ENCODE measurements around the gene TTC3. TPM values are rescaled to one million over a fixed set of nuclear protein-coding genes. Genes with fewer than 3 reads are reported as not detected.

The TTC3 gene
- total RNA-seq, 1 experiment from 2014 or later = 29.0 TPM

DNA sequence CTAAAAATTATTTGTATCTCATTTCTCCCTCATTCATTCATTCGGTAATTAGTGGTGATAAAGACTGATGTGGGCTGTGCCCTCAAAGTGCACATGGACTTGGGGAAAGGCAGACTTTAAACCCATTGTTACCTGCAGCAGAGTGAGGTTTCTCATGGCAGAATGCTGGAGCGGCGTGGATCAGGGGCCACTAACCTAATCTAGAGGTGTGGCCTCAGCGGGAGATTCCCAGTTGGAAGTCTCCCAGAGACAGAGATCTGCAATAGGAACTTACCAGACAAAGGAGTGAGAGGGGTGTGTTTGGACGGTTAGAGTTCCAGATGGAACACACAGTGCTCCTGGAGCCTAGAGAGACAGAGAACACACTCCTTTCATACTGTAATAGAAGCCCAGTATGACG is 120.6 kb downstream of the TTC3 start (continued):
- TF ChIP-seq, protein P1, sequence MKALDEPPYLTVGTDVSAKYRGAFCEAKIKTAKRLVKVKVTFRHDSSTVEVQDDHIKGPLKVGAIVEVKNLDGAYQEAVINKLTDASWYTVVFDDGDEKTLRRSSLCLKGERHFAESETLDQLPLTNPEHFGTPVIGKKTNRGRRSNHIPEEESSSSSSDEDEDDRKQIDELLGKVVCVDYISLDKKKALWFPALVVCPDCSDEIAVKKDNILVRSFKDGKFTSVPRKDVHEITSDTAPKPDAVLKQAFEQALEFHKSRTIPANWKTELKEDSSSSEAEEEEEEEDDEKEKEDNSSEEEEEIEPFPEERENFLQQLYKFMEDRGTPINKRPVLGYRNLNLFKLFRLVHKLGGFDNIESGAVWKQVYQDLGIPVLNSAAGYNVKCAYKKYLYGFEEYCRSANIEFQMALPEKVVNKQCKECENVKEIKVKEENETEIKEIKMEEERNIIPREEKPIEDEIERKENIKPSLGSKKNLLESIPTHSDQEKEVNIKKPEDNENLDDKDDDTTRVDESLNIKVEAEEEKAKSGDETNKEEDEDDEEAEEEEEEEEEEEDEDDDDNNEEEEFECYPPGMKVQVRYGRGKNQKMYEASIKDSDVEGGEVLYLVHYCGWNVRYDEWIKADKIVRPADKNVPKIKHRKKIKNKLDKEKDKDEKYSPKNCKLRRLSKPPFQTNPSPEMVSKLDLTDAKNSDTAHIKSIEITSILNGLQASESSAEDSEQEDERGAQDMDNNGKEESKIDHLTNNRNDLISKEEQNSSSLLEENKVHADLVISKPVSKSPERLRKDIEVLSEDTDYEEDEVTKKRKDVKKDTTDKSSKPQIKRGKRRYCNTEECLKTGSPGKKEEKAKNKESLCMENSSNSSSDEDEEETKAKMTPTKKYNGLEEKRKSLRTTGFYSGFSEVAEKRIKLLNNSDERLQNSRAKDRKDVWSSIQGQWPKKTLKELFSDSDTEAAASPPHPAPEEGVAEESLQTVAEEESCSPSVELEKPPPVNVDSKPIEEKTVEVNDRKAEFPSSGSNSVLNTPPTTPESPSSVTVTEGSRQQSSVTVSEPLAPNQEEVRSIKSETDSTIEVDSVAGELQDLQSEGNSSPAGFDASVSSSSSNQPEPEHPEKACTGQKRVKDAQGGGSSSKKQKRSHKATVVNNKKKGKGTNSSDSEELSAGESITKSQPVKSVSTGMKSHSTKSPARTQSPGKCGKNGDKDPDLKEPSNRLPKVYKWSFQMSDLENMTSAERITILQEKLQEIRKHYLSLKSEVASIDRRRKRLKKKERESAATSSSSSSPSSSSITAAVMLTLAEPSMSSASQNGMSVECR (CRISPR knock-in tag; IDR thresholded peaks at IDR 0.05; ENCODE audit: borderline replicate concordance) = no peak
- no peak for TF ChIP-seq MAX (CRISPR knock-in tag; IDR thresholded peaks at IDR 0.05)

- ATAC-seq = no peak
- H3K4me3 Mint-ChIP-seq = no peak overlapping the region
- H3K27ac Mint-ChIP-seq = no peak overlapping the region
- CTCF ChIA-PET = no interaction called here
- POLR2A ChIA-PET = no interaction called here
- H3K4me1 Mint-ChIP-seq = peaks cover 14% of the 10 kb centered on the region
- DNase-seq (ENCODE audit: low spot score) = no peak
- peaks cover 4% of the 10 kb centered on the region; the same call in 1 of the 2 replicates for H3K36me3 Mint-ChIP-seq
- TF ChIP-seq USF1 (CRISPR knock-in tag; IDR thresholded peaks at IDR 0.05) = no peak
- TF ChIP-seq, protein P2, sequence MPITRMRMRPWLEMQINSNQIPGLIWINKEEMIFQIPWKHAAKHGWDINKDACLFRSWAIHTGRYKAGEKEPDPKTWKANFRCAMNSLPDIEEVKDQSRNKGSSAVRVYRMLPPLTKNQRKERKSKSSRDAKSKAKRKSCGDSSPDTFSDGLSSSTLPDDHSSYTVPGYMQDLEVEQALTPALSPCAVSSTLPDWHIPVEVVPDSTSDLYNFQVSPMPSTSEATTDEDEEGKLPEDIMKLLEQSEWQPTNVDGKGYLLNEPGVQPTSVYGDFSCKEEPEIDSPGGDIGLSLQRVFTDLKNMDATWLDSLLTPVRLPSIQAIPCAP (CRISPR knock-in tag; IDR thresholded peaks at IDR 0.05) = no peak
- TF ChIP-seq ATF1 (CRISPR knock-in tag; IDR thresholded peaks at IDR 0.05) = no peak
- no peak for TF ChIP-seq RELA (CRISPR knock-in tag; IDR thresholded peaks at IDR 0.05; ENCODE audit: borderline replicate concordance)
- no peak for TF ChIP-seq ELF4 (CRISPR knock-in tag; IDR thresholded peaks at IDR 0.05; ENCODE audit: low read depth)
- TF ChIP-seq ZNF317 (CRISPR knock-in tag; IDR thresholded peaks at IDR 0.05; ENCODE audit: borderline replicate concordance, low read depth) = no peak
- no peaks in the 10 kb centered on the region for H3K27me3 Mint-ChIP-seq (ENCODE audit: low read depth)
- H3K9me3 Mint-ChIP-seq = no peaks in the 10 kb centered on the region
Observed at GRCh38 chr21:37195059-37195458, 122.0 kb downstream of the TTC3 start.

DNA sequence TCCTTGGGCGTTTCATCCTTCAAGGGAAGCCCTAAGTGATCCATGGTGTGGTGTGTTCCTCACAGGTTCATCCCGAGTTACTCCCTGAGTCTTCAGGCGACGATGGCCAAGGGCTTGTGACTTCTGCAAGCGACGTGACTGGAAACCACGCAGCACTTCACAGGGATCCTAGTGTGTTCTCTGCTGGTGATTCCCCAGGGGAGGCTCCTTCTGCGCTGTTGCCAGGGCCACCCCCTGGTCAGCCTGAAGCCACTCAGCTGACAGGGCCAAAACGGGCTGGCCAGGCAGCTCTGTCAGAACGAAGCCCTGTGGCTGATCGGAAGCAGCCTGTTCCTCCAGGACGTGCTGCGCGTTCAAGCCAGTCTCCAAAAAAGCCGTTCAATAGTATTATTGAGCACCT is 122.6 kb downstream of the TTC3 start:
- ATAC-seq (no peak), DNase-seq (ENCODE audit: low spot score) (no peak)
- H3K4me3 Mint-ChIP-seq = no peak overlapping the region
- peaks cover 14% of the 10 kb centered on the region for H3K4me1 Mint-ChIP-seq
- no peaks in the 10 kb centered on the region for H3K27me3 Mint-ChIP-seq (ENCODE audit: low read depth)
- no peak overlapping the region for H3K27ac Mint-ChIP-seq
- H3K9me3 Mint-ChIP-seq = no peaks in the 10 kb centered on the region
- H3K36me3 Mint-ChIP-seq = peaks cover 4% of the 10 kb centered on the region; the same call in 1 of the 2 replicates
- CTCF ChIA-PET = no interaction called here
- POLR2A ChIA-PET = no interaction called here
- TF ChIP-seq, protein P3, sequence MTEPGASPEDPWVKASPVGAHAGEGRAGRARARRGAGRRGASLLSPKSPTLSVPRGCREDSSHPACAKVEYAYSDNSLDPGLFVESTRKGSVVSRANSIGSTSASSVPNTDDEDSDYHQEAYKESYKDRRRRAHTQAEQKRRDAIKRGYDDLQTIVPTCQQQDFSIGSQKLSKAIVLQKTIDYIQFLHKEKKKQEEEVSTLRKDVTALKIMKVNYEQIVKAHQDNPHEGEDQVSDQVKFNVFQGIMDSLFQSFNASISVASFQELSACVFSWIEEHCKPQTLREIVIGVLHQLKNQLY (CRISPR knock-in tag; IDR thresholded peaks at IDR 0.05) = no peak
- no peak for TF ChIP-seq RORB (CRISPR knock-in tag; IDR thresholded peaks at IDR 0.05)
- TF ChIP-seq FOXP4 (CRISPR knock-in tag; IDR thresholded peaks at IDR 0.05) = no peak
- TF ChIP-seq ZNF138 (CRISPR knock-in tag; conservative IDR thresholded peaks at IDR 0.05) = no peak
- TF ChIP-seq ZNF281 (CRISPR knock-in tag; IDR thresholded peaks at IDR 0.05) = no peak
- TF ChIP-seq ZNF425 (CRISPR knock-in tag; conservative IDR thresholded peaks at IDR 0.05) = no peak
- TF ChIP-seq SMAD3 (CRISPR knock-in tag; IDR thresholded peaks at IDR 0.05; ENCODE audit: borderline replicate concordance) = no peak
- no peak for TF ChIP-seq OVOL2 (CRISPR knock-in tag; IDR thresholded peaks at IDR 0.05; ENCODE audit: borderline replicate concordance)
- TF ChIP-seq ZBTB43 (CRISPR knock-in tag; IDR thresholded peaks at IDR 0.05) = no peak

Data from WTC11 (cell line).